Aorta (tissue), 5 donors: ENCODE data around the gene COMMD7. TPM values are rescaled to one million over a fixed set of nuclear protein-coding genes. Genes with fewer than 3 reads are reported as not detected.

Experiments
- ATAC-seq: fragments of 200-7000 bp; cut with Tn5 transposase; one replicate; pipeline ENCODE4 v1.9.1; 2022; ENCODE audit warnings: moderate library complexity; ENCODE audit not compliant: low FRiP score
- DNase-seq, 2 donors: peaks; one replicate each; pipeline ENCODE4 v3.0.0-alpha.2; 2020
- H3K27ac ChIP-seq, 2 donors: one replicate each; pipeline ENCODE4 v1.5.1; 2013; ENCODE audit warnings: low read length in 2 of 2, mild to moderate bottlenecking in 2 of 2, moderate library complexity in 2 of 2, control low read depth in 1 of 2, inconsistent platforms in 1 of 2, low read depth in 1 of 2
- H3K27me3 ChIP-seq, 2 donors: one replicate each; pipeline ENCODE4 v1.6.1; 2013; ENCODE audit warnings: control low read depth in 1 of 2, low read length in 1 of 2, mild to moderate bottlenecking in 1 of 2, moderate library complexity in 1 of 2; ENCODE audit not compliant: insufficient read depth in 2 of 2, control insufficient read depth in 1 of 2
- H3K36me3 ChIP-seq, 2 donors: one replicate each; pipeline ENCODE4 v1.6.1; 2013; ENCODE audit warnings: control low read depth in 1 of 2, low read length in 1 of 2, mild to moderate bottlenecking in 1 of 2; ENCODE audit not compliant: insufficient read depth in 2 of 2, control insufficient read depth in 1 of 2
- H3K4me1 ChIP-seq, 2 donors: one replicate each; pipeline ENCODE4 v1.6.1; 2013; ENCODE audit warnings: low read length in 2 of 2, control low read depth in 1 of 2, mild to moderate bottlenecking in 1 of 2, moderate library complexity in 1 of 2; ENCODE audit not compliant: insufficient read depth in 2 of 2, control insufficient read depth in 1 of 2
- H3K4me3 ChIP-seq, 2 donors: one replicate each; pipeline ENCODE4 v1.5.1; 2013; ENCODE audit warnings: low read length in 2 of 2, control low read depth in 1 of 2, mild to moderate bottlenecking in 1 of 2
- H3K9me3 ChIP-seq: one replicate; pipeline ENCODE4 v1.6.1; 2013; ENCODE audit warnings: mild to moderate bottlenecking, low read length; ENCODE audit not compliant: control insufficient read depth
- WGBS, 2 donors: extraction: QIAGEN DNeasy Blood & Tissue Kit; methylation state at CpG; one replicate each; pipeline ENCODE4 v1.1.7; 2013; 5-methylcytosine and 5-hydroxymethylcytosine counted together
- intact Hi-C, 2 donors: fragments of 100-400 bp; cut with DNase I; formaldehyde crosslinking; loops; one replicate each; pipeline versions ENCODE4 v1.14.2 to v1.15.0; 2022
- polyA plus RNA-seq, 2 donors: library from polyadenylated mRNA; stranded (reverse); fragments of 200-250 nt; gene quantifications; one replicate each; pipeline ENCODE4 v1.2.3, GENCODE V29; 2013
- total RNA-seq, 2 donors: library from RNA; stranded (reverse); fragmentation: NEBNext Ultra II Directional; extraction: Animal tissue kit (Norgen Biotek cat#: 25700); gene quantifications; one replicate each; pipeline ENCODE4 v1.2.1, GENCODE V29; 2021
- donor health status: healthy with polysubstance abuse.
- donor health status: Bipolar disorder and iron deficiency.
- donor health status: DM: no; HTN: no; CAD: no.
- donor health status: DM: no; HTN: no; CAD: no.
- donor health status: DM: yes; HTN: yes; CAD: no.

The COMMD7 gene
- total and polyA plus RNA-seq, 4 donors = 37.5 to 66.9 (median 51.1) TPM

- Histone ChIP-seq H3K27ac (no peak within 1 kb of the TSS), H3K27me3 (peaks cover 0 to 1% of the 10 kb centered on the region in 2 donors), H3K4me1 (no peaks in the 10 kb centered on the region), H3K4me3 (peak within 1 kb of the TSS; percentile 46 to 86), H3K36me3 (no peaks in the 10 kb centered on the region), H3K9me3 (no peaks in the 10 kb centered on the region)
- peak; percentile 84 for ATAC-seq
- WGBS, 2 donors = 1% methylated on average over 31 to 92 of the region's 92 CpGs
- DNase-seq = peak; percentile 85 to 93
- intact Hi-C loops = no loop called here
These were observed 18.8 kb upstream of the COMMD7 start, which contains the start of gene DNMT3B for GRCh38 chr20:32761831-32762753. Gene DNMT3B, plus strand, starts transcription at chr20:32762385. Its CDS starts 17,939 bp downstream, at chr20:32780324.

DNA sequence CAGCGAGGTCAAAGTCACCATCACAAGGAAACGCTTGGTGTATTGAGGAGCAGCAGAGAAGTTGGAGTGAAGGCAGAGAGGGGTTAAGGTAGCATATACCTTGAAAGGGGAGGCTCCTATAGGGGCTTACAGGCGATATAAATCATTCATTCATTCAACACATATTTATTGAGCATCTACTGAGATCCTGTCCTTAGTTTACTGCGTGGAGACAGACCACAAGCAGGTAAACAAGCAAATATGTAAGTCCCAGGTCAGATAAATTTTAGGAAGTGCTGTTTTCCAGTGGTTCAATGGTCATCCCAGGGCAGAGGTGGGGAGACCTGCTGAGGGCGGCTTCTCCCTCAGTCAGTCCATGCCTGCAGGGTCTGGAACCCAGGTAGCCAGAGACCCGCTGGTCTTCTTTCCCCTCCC lies 18.2 kb upstream of the COMMD7 start:
- no peak overlapping the region for H3K27ac ChIP-seq
- H3K4me3 ChIP-seq = peak overlapping the region in 1 of 2 donors; percentile 46
- peaks cover 0 to 1% of the 10 kb centered on the region in 2 donors for H3K27me3 ChIP-seq
- no peaks in the 10 kb centered on the region for H3K4me1 ChIP-seq
- DNase-seq = no peak
- ATAC-seq = no peak
- H3K36me3 ChIP-seq = no peaks in the 10 kb centered on the region
- 40 to 44% methylated on average over 6 of the region's 6 CpGs for WGBS, 2 donors
- no peaks in the 10 kb centered on the region for H3K9me3 ChIP-seq
- intact Hi-C loops = no loop called here

- Histone ChIP-seq H3K9me3 (no peaks in the 10 kb centered on the region), H3K4me1 (no peaks in the 10 kb centered on the region), H3K27ac (no peak overlapping the region), H3K4me3 (no peak overlapping the region), H3K36me3 (no peaks in the 10 kb centered on the region), H3K27me3 (no peaks in the 10 kb centered on the region)
- WGBS, 2 donors = 63 to 64% methylated on average over 5 of the region's 5 CpGs
- intact Hi-C loops = no loop called here
- DNase-seq (no peak), ATAC-seq (no peak)
These were observed 12.9 kb upstream of the COMMD7 start for GRCh38 chr20:32756156-32756555.

DNA sequence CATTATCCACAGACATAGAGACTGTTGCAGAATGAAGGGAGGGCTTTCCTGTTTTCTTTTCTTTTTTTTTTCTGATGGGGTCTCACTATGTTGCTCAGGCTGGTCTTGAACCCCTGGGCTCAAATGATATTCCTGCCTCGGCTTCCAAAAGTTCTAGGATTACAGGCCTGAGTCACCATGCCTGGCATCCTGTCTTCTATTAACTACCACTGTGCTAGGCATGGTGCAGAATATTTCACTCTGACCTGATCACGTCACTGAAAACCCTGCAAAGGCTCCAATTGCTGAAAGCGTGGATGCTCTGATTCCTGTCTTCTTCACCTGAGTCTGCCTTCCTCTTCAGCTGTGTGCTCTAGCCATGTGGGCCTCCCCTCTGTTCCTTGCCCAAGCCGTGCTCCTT lies 10.5 kb upstream of the COMMD7 start:
- no peaks in the 10 kb centered on the region for H3K36me3 ChIP-seq
- DNase-seq (no peak), ATAC-seq (no peak)
- no peak overlapping the region for H3K4me3 ChIP-seq
- no peaks in the 10 kb centered on the region for H3K4me1 ChIP-seq
- H3K9me3 ChIP-seq = no peaks in the 10 kb centered on the region
- H3K27ac ChIP-seq = no peak overlapping the region
- WGBS, 2 donors = 72 to 76% methylated on average over 4 of the region's 4 CpGs
- intact Hi-C loops = no loop called here
- no peaks in the 10 kb centered on the region for H3K27me3 ChIP-seq

DNA sequence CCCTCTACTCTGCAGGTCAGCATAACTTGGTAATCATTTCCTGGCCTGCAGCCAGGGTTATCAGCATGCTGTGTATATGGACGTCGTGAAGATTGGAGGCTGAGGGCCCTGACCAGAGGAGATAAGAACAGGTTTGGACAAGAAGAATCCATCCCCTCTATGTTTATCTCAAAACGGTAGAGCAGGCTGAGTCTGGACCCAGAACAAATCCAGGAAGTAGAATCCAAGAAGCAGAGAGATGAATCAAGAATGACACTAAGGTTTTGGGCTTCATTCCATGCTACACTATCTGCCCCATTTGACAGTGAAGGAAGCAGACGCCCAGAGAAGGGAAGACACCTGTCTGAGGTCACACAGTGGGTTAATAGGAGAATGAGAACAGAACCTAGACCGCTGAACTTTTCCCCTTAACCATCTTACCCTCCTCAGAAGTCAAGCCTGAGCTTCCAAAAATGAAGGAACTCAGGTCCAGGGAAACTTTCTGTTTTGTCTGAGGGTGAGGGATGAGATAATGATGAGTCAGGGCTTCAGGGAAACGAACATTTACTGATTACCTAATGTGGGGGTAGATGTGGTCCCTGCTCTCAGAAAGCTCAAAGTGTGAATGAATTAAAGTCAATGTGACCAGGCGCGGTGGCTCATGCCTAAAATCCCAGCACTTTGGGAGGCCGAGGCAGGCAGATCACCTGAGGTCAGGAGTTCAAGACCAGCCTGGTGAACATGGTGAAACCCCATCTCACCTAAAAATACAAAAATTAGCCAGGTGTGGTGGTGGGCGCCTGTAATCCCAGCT lies 9.4 kb upstream of the COMMD7 start:
- Histone ChIP-seq H3K4me1 (no peaks in the 10 kb centered on the region), H3K9me3 (no peaks in the 10 kb centered on the region), H3K36me3 (no peaks in the 10 kb centered on the region), H3K4me3 (no peak overlapping the region), H3K27ac (no peak overlapping the region), H3K27me3 (no peaks in the 10 kb centered on the region)
- 66 to 67% methylated on average over 10 of the region's 10 CpGs for WGBS, 2 donors
- ATAC-seq = no peak
- intact Hi-C loops = no loop called here
- DNase-seq = no peak

DNA sequence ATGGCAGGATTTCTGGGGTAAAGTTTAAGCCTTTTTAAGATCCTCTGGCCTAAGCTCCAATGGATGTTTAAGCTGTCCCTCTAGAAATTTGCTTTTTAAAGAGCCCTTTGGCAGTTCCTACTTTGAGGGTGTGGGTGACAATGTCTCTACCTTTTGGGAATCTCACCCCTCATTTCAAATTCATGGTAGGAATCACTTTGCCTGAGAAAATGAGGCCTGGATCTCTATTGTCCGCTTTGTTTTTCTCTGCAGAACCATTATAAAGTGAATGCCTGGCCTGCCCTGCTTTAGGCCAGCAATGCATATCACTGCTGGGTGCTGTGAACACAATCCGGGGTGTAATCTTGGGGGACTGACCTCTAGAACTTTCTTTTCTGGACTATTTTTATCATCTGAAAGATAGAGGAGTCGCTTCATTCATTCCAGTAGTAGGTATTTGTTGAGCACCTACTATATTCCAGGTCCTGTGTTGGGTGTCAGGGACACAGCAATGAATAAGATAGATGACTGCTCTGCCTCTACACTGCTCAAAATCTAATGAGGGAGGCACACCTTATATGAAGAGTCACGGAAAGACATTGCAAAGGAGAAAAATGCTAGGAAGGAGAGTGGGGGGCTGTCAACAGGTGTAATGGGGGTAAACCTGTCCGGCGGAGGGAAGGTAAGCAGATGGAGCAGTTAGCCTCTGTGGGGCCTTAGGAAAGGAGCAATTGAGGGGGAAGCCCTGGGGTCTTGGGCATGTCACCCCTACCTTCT lies 8.6 kb upstream of the COMMD7 start:
- WGBS, 2 donors = 84% methylated on average over 6 of the region's 6 CpGs
- Histone ChIP-seq H3K4me1 (no peaks in the 10 kb centered on the region), H3K4me3 (no peak overlapping the region), H3K36me3 (no peaks in the 10 kb centered on the region), H3K27ac (no peak overlapping the region), H3K9me3 (no peaks in the 10 kb centered on the region), H3K27me3 (no peaks in the 10 kb centered on the region)
- ATAC-seq (no peak), DNase-seq (no peak)
- intact Hi-C loops = no loop called here

GRCh38 chr20:32751293-32751692 lies 8.0 kb upstream of the COMMD7 start:
- no peaks in the 10 kb centered on the region for H3K27me3 ChIP-seq
- ATAC-seq (no peak), DNase-seq (no peak)
- no peak overlapping the region for H3K27ac ChIP-seq
- H3K9me3 ChIP-seq = no peaks in the 10 kb centered on the region
- H3K4me3 ChIP-seq = no peak overlapping the region
- no peaks in the 10 kb centered on the region for H3K36me3 ChIP-seq
- no peaks in the 10 kb centered on the region for H3K4me1 ChIP-seq
- intact Hi-C loops = no loop called here

GRCh38 chr20:32749914-32750637 lies 6.8 kb upstream of the COMMD7 start:
- Histone ChIP-seq H3K4me1 (no peaks in the 10 kb centered on the region), H3K9me3 (no peaks in the 10 kb centered on the region), H3K27ac (no peak overlapping the region), H3K27me3 (no peaks in the 10 kb centered on the region), H3K36me3 (no peaks in the 10 kb centered on the region), H3K4me3 (no peak overlapping the region)
- 76 to 80% methylated on average over 11 of the region's 11 CpGs for WGBS, 2 donors
- intact Hi-C loops = no loop called here
- ATAC-seq (no peak), DNase-seq (no peak)
